ENCODE data around the gene RPLP2.
A peak's percentile ranks its signal among the peaks of the same experiment; 100 is the strongest.

- TF ChIP-seq CTCF (IDR thresholded peaks at IDR 0.05), result peak; percentile 49
- no peak for TF ChIP-seq EZH2 (IDR thresholded peaks at IDR 0.05)
Observed at GRCh38 chr11:850775-851763, 41.3 kb downstream of the RPLP2 start.

Measured in neural progenitor cell (in vitro differentiated cells).